GM18907 (cell line): ENCODE measurements around the gene CUL4A.
"Not testable (repeated sequence)": the region's sequence is repeated elsewhere in the genome, so short reads cannot be mapped to it uniquely, and the experiment has no call there.

Experiments
- ATAC-seq: cut with Tn5 transposase; IDR thresholded peaks from one replicate; pipeline ENCODE4 v1.9.1; 2021; ENCODE audit warnings: mild to moderate bottlenecking, moderate library complexity; ENCODE audit not compliant: unreplicated experiment

Gene CUL4A

GRCh38 chr13:113283904-113284303, 74.5 kb downstream of the CUL4A start:
- ATAC-seq, result no peak

- no peak for ATAC-seq
Observed at GRCh38 chr13:113288880-113289279, 79.5 kb downstream of the CUL4A start.

- no peak for ATAC-seq
Observed at GRCh38 chr13:113291129-113291528, 81.7 kb downstream of the CUL4A start.

- ATAC-seq, result no peak
Observed at GRCh38 chr13:113292021-113292862, 82.8 kb downstream of the CUL4A start.

GRCh38 chr13:113293686-113294085, 84.3 kb downstream of the CUL4A start:
- ATAC-seq, result no peak

- no peak for ATAC-seq
Observed at GRCh38 chr13:113295776-113296175, 86.4 kb downstream of the CUL4A start.

- peak; percentile 80 for ATAC-seq
Observed at GRCh38 chr13:113296823-113297369, 87.5 kb downstream of the CUL4A start, which contains the start of gene LAMP1. Gene LAMP1 (plus strand): TSS chr13:113297239. CDS start chr13:113297435, 196 bp downstream.

GRCh38 chr13:113297370-113298042, 88.1 kb downstream of the CUL4A start:
- ATAC-seq, result peak; percentile 47

GRCh38 chr13:113298043-113298945, 88.9 kb downstream of the CUL4A start:
- no peak for ATAC-seq

- ATAC-seq, result no peak
Observed at GRCh38 chr13:113299951-113300350, 90.5 kb downstream of the CUL4A start.

- no peak for ATAC-seq
Observed at GRCh38 chr13:113302986-113303385, 93.6 kb downstream of the CUL4A start.

- no peak for ATAC-seq
Observed at GRCh38 chr13:113304121-113304520, 94.7 kb downstream of the CUL4A start.

- no peak for ATAC-seq
Observed at GRCh38 chr13:113305208-113305607, 95.8 kb downstream of the CUL4A start.

- ATAC-seq, result no peak
Observed at GRCh38 chr13:113307491-113307890, 98.1 kb downstream of the CUL4A start.

- no peak for ATAC-seq
Observed at GRCh38 chr13:113309473-113309872, 100.1 kb downstream of the CUL4A start.

- ATAC-seq, result not testable (repeated sequence)
Observed at GRCh38 chr13:113314112-113314511, 104.7 kb downstream of the CUL4A start.

- not testable (repeated sequence) for ATAC-seq
Observed at GRCh38 chr13:113314895-113315470, 105.6 kb downstream of the CUL4A start.

- ATAC-seq, result no peak
Observed at GRCh38 chr13:113315992-113316391, 106.6 kb downstream of the CUL4A start.
